Measurements from ENCODE around the gene PRR7. TPM values are rescaled to one million over a fixed set of nuclear protein-coding genes. Genes with fewer than 3 reads are reported as not detected.

Gene PRR7
- total and polyA plus RNA-seq, 2 of the 13 experiments (the other 11 are each of a cell fraction or from before 2014, with no cell fraction given) = 4.8 to 5.0 TPM

DNA sequence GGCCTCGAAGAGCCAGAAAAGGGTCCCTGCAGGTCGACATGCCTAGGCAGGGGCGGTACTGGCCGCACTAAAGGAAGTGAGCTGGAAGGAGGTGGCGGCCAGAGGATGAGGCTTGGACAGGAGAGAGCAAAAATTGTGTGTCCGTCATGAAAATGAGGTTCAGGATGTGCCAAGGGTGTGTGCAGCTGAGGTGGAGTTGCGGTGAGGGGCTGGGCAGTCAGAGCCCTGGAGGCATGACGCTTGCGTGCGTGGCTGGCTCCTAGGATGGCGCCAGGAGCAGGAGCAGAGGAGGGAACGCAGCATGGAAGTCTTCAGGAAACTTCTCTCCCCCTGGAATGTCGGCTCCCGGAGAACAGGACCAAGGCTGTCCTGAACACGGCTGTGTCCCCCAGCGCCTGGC, 56.3 kb downstream of the PRR7 start:
- WGBS (ENCODE audit: low lambda C conversion rate) = 59% methylated on average over 12 of the region's 16 CpGs
- ATAC-seq = no peak
- CTCF ChIA-PET (ENCODE audit: low intra/inter-chr PET ratio, low total read pairs) = interaction anchor here (1.1 to 3.7 kb wide), 2 partner anchors 11 to 15 kb away, joined by 4 to 37 read pairs; no protein-coding TSS in a partner anchor

More for the DNA sequence above, 56.3 kb downstream of the PRR7 start:
- no TSS peak for BruUV-seq (replicated peaks)
- Histone ChIP-seq H3K4me2 (ENCODE audit: low read depth, low read length) (no peak overlapping the region), H3K4me1 (ENCODE audit: insufficient read depth, low read length) (peaks cover 44% of the 10 kb centered on the region), H3K36me3 (replicated peaks in 1 of 2; ENCODE audit: control insufficient read depth in 1 of 2, insufficient read depth in 2 of 2, low read length in 2 of 2) (no peaks in the 10 kb centered on the region), H4K20me1 (ENCODE audit: insufficient read depth, low read length) (no peaks in the 10 kb centered on the region), H3K4me3 (replicated peaks in 1 of 3; ENCODE audit: insufficient read depth in 1 of 3, low read depth in 2 of 3, low read length in 3 of 3) (no peak overlapping the region), H3K9ac (ENCODE audit: insufficient read depth, low read depth, low read length) (no peak overlapping the region), H3K27me3 (ENCODE audit: control insufficient read depth in 1 of 2, insufficient read depth in 2 of 2, low read length in 2 of 2) (peaks cover 2 to 37% of the 10 kb centered on the region in 2 experiments; a peak in 4 of 5 replicates), H3K9me3 (ENCODE audit: low read length) (no peaks in the 10 kb centered on the region), H3K27ac (ENCODE audit: extremely low read length, insufficient read depth, low read length) (no peak overlapping the region), H2AFZ (ENCODE audit: low read length) (no peak overlapping the region), H3K79me2 (ENCODE audit: insufficient read depth, low read length) (no peaks in the 10 kb centered on the region)
- TF ChIP-seq, protein P1, sequence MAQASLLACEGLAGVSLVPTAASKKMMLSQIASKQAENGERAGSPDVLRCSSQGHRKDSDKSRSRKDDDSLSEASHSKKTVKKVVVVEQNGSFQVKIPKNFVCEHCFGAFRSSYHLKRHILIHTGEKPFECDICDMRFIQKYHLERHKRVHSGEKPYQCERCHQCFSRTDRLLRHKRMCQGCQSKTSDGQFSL (CRISPR knock-in tag; IDR thresholded peaks at IDR 0.05) = no peak
- TF ChIP-seq ZBTB20 (CRISPR knock-in tag; IDR thresholded peaks at IDR 0.05; ENCODE audit: borderline replicate concordance, low read depth) = no peak
- TF ChIP-seq CENPX (CRISPR knock-in tag; IDR thresholded peaks at IDR 0.05) = no peak
- TF ChIP-seq, protein P2, sequence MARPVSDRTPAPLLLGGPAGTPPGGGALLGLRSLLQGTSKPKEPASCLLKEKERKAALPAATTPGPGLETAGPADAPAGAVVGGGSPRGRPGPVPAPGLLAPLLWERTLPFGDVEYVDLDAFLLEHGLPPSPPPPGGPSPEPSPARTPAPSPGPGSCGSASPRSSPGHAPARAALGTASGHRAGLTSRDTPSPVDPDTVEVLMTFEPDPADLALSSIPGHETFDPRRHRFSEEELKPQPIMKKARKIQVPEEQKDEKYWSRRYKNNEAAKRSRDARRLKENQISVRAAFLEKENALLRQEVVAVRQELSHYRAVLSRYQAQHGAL (CRISPR knock-in tag; IDR thresholded peaks at IDR 0.05; ENCODE audit: not compliant biosample characterization) = no peak
- no peak for TF ChIP-seq NFATC3 (CRISPR knock-in tag; IDR thresholded peaks at IDR 0.05)
- TF ChIP-seq RAD21 (CRISPR knock-in tag; IDR thresholded peaks at IDR 0.05) = no peak
- TF ChIP-seq HNRNPUL1 (IDR thresholded peaks at IDR 0.05; ENCODE audit: low read depth, low read length) = no peak
- no peak for TF ChIP-seq ZNF138 (CRISPR knock-in tag; IDR thresholded peaks at IDR 0.05; ENCODE audit: low read depth)
- no peak for TF ChIP-seq HDAC1 (CRISPR knock-in tag; IDR thresholded peaks at IDR 0.05)
- TF ChIP-seq KDM6A (CRISPR knock-in tag; IDR thresholded peaks at IDR 0.05; ENCODE audit: low read depth) = no peak
- TF ChIP-seq IRF1 (CRISPR knock-in tag; IDR thresholded peaks at IDR 0.05; ENCODE audit: low read depth) = no peak
- TF ChIP-seq ATF7 (IDR thresholded peaks at IDR 0.05) = no peak
- TF ChIP-seq ATF7 (CRISPR knock-in tag; IDR thresholded peaks at IDR 0.05) = no peak
- no peak for TF ChIP-seq RFXANK (CRISPR knock-in tag; IDR thresholded peaks at IDR 0.05)
- no peak for TF ChIP-seq ZUFSP (CRISPR knock-in tag; IDR thresholded peaks at IDR 0.05; ENCODE audit: borderline replicate concordance)
- no peak for TF ChIP-seq ZNF256 (CRISPR knock-in tag; conservative IDR thresholded peaks at IDR 0.05)
- no peak for TF ChIP-seq HOXD1 (CRISPR knock-in tag; IDR thresholded peaks at IDR 0.05)
- no peak for FAIRE-seq
- in situ Hi-C loops (cut with HindIII; ENCODE audit: extremely low pct_ligation_motif_present, low pct_unique_long_range_greater_than_20kb) = no loop called here
- POLR2A ChIA-PET = interaction anchor here (1.1 kb wide), 1 partner anchor 26 kb away, joined by 3 read pairs; no protein-coding TSS in a partner anchor
- intact Hi-C loops (cut with micrococcal nuclease; ENCODE audit: unreplicated experiment) = no loop called here
- DNase-seq (ENCODE audit: low spot score) = no peak

Measured in HepG2 (cell line).